Stimulated activated CD8-positive, alpha-beta memory T cell treated with anti-CD3 and anti-CD28 coated beads, Interleukin-4, amount 100 ng/mL, for 24 hours (primary cell): ENCODE measurements around the gene TRPM1.
A peak's percentile ranks its signal among the peaks of the same experiment; 100 is the strongest.

Experiments
- DNase-seq: peaks from one replicate; pipeline ENCODE4 v3.0.0-alpha.2; 2020; ENCODE audit warnings: low read depth

Gene TRPM1

GRCh38 chr15:30963681-30964080, 137.8 kb downstream of the TRPM1 start:
- DNase-seq = no peak

- DNase-seq = no peak
Measured at GRCh38 chr15:30962659-30963058, 138.9 kb downstream of the TRPM1 start.

- DNase-seq = no peak
Measured at GRCh38 chr15:30962079-30962478, 139.4 kb downstream of the TRPM1 start.

GRCh38 chr15:30958219-30958618, 143.3 kb downstream of the TRPM1 start:
- DNase-seq = no peak

- no peak for DNase-seq
Measured at GRCh38 chr15:30956216-30957124, 145.1 kb downstream of the TRPM1 start.

- DNase-seq = no peak
Measured at GRCh38 chr15:30954674-30955073, 146.9 kb downstream of the TRPM1 start.

- DNase-seq = peak; percentile 2
Measured at GRCh38 chr15:30953731-30954378, 147.7 kb downstream of the TRPM1 start.

GRCh38 chr15:30953183-30953582, 148.3 kb downstream of the TRPM1 start:
- no peak for DNase-seq
